ENCODE results near the gene SMARCAD1. TPM values are rescaled to one million over a fixed set of nuclear protein-coding genes. Genes with fewer than 3 reads are reported as not detected.

Gene SMARCAD1
- polyA plus RNA-seq, 1 donor (not counting 4 experiments of a cell fraction or from before 2014, with no cell fraction given), result 27.8 TPM

- Histone ChIP-seq H3K36me3 (ENCODE audit: control insufficient read depth in 2 of 2, extremely low read depth in 1 of 2, insufficient read depth in 2 of 2, low read length in 2 of 2) (no peaks in the 10 kb centered on the region), H3K27me3 (ENCODE audit: control insufficient read depth, extremely low read depth, insufficient read depth, low read length) (no peaks in the 10 kb centered on the region), H3K27ac (ENCODE audit: control insufficient read depth, insufficient read depth, low read length) (no peak overlapping the region), H2AFZ (ENCODE audit: control insufficient read depth, low read length) (no peak overlapping the region), H4K20me1 (ENCODE audit: control insufficient read depth, extremely low read depth, insufficient read depth, low read length) (no peaks in the 10 kb centered on the region), H3K9me1 (ENCODE audit: control insufficient read depth, extremely low read depth, insufficient read depth, low read length) (no peaks in the 10 kb centered on the region), H3K79me2 (ENCODE audit: control insufficient read depth, insufficient read depth, low read length) (no peaks in the 10 kb centered on the region), H3K4me3 (ENCODE audit: control insufficient read depth in 2 of 3, extremely low read depth in 1 of 3, insufficient read depth in 2 of 3, low read depth in 1 of 3, low read length in 3 of 3) (no peak overlapping the region), H3K4me2 (ENCODE audit: control insufficient read depth, extremely low read depth, insufficient read depth, low read depth, low read length) (no peak overlapping the region), H3K9me3 (ENCODE audit: control insufficient read depth, low read depth, low read length) (no peaks in the 10 kb centered on the region), H3K9ac (ENCODE audit: control insufficient read depth, extremely low read depth, insufficient read depth, low read length) (no peak overlapping the region), H3K4me1 (ENCODE audit: control insufficient read depth, extremely low read depth, insufficient read depth, low read length) (no peaks in the 10 kb centered on the region)
- TF ChIP-seq EZH2 (IDR thresholded peaks at IDR 0.05; ENCODE audit: low read length) (no peak), CTCF (optimal IDR thresholded peaks at IDR 0.05 in 1 of 3, IDR thresholded peaks at IDR 0.05 in 1 of 3, conservative IDR thresholded peaks at IDR 0.05 in 1 of 3; ENCODE audit: extremely low read depth in 1 of 3, insufficient read depth in 2 of 3, low read length in 3 of 3) (peak in 1 of 3 experiments; percentile 19)
- FAIRE-seq (no peak), DNase-seq (ENCODE audit: low read depth, low spot score) (no peak)
- dilution Hi-C loops (cut with MboI; ENCODE audit: extremely low pct_ligation_motif_present, low sequenced_read_pairs), result no loop called here
Observed at GRCh38 chr4:94332983-94333590, 125.4 kb downstream of the SMARCAD1 start.

GRCh38 chr4:94333866-94334265 lies 126.2 kb downstream of the SMARCAD1 start:
- no peaks in the 10 kb centered on the region for H4K20me1 ChIP-seq (ENCODE audit: control insufficient read depth, extremely low read depth, insufficient read depth, low read length)
- no peaks in the 10 kb centered on the region for H3K79me2 ChIP-seq (ENCODE audit: control insufficient read depth, insufficient read depth, low read length)
- H3K27ac ChIP-seq (ENCODE audit: control insufficient read depth, insufficient read depth, low read length), result no peak overlapping the region
- H3K9me3 ChIP-seq (ENCODE audit: control insufficient read depth, low read depth, low read length), result no peaks in the 10 kb centered on the region
- DNase-seq (ENCODE audit: low read depth, low spot score), result no peak
- no peak for FAIRE-seq
- H3K4me1 ChIP-seq (ENCODE audit: control insufficient read depth, extremely low read depth, insufficient read depth, low read length), result no peaks in the 10 kb centered on the region
- no peak overlapping the region for H3K4me2 ChIP-seq (ENCODE audit: control insufficient read depth, extremely low read depth, insufficient read depth, low read depth, low read length)
- no peak overlapping the region for H3K4me3 ChIP-seq (ENCODE audit: control insufficient read depth in 2 of 3, extremely low read depth in 1 of 3, insufficient read depth in 2 of 3, low read depth in 1 of 3, low read length in 3 of 3)
- dilution Hi-C loops (cut with MboI; ENCODE audit: extremely low pct_ligation_motif_present, low sequenced_read_pairs), result no loop called here
- H3K9ac ChIP-seq (ENCODE audit: control insufficient read depth, extremely low read depth, insufficient read depth, low read length), result no peak overlapping the region
- H3K36me3 ChIP-seq (ENCODE audit: control insufficient read depth in 2 of 2, extremely low read depth in 1 of 2, insufficient read depth in 2 of 2, low read length in 2 of 2), result no peaks in the 10 kb centered on the region
- no peaks in the 10 kb centered on the region for H3K27me3 ChIP-seq (ENCODE audit: control insufficient read depth, extremely low read depth, insufficient read depth, low read length)
- H2AFZ ChIP-seq (ENCODE audit: control insufficient read depth, low read length), result no peak overlapping the region
- H3K9me1 ChIP-seq (ENCODE audit: control insufficient read depth, extremely low read depth, insufficient read depth, low read length), result no peaks in the 10 kb centered on the region
- no peak for TF ChIP-seq CTCF (optimal IDR thresholded peaks at IDR 0.05 in 1 of 3, IDR thresholded peaks at IDR 0.05 in 1 of 3, conservative IDR thresholded peaks at IDR 0.05 in 1 of 3; ENCODE audit: extremely low read depth in 1 of 3, insufficient read depth in 2 of 3, low read length in 3 of 3)
- no peak for TF ChIP-seq EZH2 (IDR thresholded peaks at IDR 0.05; ENCODE audit: low read length)

Measured in keratinocyte (primary cell).